GM12878 (cell line): ENCODE measurements around the gene CCDC80.

Experiments used
- BACH1 ChIP-seq: fragments of 450-650 bp; IDR thresholded peaks from 2 replicates; pipeline ENCODE4 v1.6.1; 2017; ENCODE audit warnings: mild to moderate bottlenecking, borderline replicate concordance
- DPF2 ChIP-seq: fragments of 450-650 bp; IDR thresholded peaks from 2 replicates; pipeline ENCODE4 v1.6.1; 2017; ENCODE audit warnings: mild to moderate bottlenecking
- ESRRA ChIP-seq: IDR thresholded peaks from 2 replicates; pipeline ENCODE4 v1.6.1; 2012; ENCODE audit warnings: mild to moderate bottlenecking, low read length, improper control_type of control experiment
- KDM1A ChIP-seq: fragments of 200-600 bp; sonication (generic); IDR thresholded peaks from 2 replicates; pipeline ENCODE4 v1.6.1; 2016; ENCODE audit warnings: borderline replicate concordance
- POLR2AphosphoS5 ChIP-seq: IDR thresholded peaks from 2 replicates; pipeline ENCODE4 v1.6.1; 2011; ENCODE audit warnings: mild to moderate bottlenecking, low read length, inconsistent platforms
- TF ChIP-seq, protein P1 (sequence below), 3 experiments: IDR thresholded peaks in 2 of 3; conservative IDR thresholded peaks in 1 of 3; 2 replicates each; pipeline ENCODE4 v1.5.1; 2011; ENCODE audit warnings: low read depth in 3 of 3, low read length in 3 of 3, mild to moderate bottlenecking in 3 of 3, control low read depth in 2 of 3, moderate library complexity in 2 of 3, inconsistent platforms in 1 of 3, mixed read lengths in 1 of 3; ENCODE audit not compliant: control insufficient read depth in 2 of 3, insufficient read depth in 1 of 3; ENCODE audit errors: extremely low read depth in 1 of 3
- TF ChIP-seq, protein P2 (sequence below): IDR thresholded peaks from 2 replicates; pipeline ENCODE4 v1.6.1; 2011; ENCODE audit warnings: low read depth, low read length, improper control_type of control experiment, borderline replicate concordance

DNA sequence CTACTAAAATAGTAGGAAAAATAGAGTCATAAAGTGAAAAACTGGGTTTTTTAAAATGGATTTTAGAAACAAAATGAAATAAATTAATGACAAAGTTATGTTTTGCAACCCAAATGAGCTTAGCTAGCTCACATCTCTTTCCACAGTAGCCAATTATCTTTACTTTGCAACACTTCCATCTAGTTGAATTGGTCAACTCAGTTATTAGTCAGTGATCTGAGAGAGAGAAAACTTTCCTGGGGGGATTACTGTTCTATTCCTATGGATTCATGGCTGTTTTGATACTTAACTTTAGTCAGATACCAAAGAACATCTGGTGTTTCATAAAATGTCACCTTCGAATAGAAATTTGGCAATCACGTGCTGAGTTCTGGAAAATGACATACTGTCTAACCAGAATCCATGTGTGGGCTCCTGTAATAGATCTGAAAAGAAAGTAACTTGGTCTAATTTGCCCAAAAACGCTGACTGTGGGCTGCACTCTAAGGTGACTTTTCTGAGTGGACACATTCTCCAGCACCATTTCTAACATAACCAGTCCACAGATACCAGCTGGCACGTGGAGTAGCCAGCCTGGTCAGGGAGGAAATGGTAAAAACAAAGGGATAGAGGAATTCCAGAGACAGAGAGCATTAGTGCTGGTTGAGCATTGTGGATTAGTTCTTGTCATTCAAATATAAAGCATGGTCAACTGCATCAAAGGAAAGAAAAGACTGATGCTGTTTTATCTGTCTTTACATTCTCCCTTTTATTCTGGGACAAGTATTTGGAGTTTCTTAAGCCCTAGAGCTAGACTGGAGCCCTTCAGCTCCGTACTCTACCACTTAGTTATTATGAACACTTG lies 45.2 kb upstream of the CCDC80 start:
- TF ChIP-seq POLR2AphosphoS5 (no peak), BACH1 (no peak), ESRRA (no peak), KDM1A (no peak), DPF2 (no peak)
- TF ChIP-seq, protein P1, sequence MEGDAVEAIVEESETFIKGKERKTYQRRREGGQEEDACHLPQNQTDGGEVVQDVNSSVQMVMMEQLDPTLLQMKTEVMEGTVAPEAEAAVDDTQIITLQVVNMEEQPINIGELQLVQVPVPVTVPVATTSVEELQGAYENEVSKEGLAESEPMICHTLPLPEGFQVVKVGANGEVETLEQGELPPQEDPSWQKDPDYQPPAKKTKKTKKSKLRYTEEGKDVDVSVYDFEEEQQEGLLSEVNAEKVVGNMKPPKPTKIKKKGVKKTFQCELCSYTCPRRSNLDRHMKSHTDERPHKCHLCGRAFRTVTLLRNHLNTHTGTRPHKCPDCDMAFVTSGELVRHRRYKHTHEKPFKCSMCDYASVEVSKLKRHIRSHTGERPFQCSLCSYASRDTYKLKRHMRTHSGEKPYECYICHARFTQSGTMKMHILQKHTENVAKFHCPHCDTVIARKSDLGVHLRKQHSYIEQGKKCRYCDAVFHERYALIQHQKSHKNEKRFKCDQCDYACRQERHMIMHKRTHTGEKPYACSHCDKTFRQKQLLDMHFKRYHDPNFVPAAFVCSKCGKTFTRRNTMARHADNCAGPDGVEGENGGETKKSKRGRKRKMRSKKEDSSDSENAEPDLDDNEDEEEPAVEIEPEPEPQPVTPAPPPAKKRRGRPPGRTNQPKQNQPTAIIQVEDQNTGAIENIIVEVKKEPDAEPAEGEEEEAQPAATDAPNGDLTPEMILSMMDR (IDR thresholded peaks at IDR 0.05 in 2 of 3, conservative IDR thresholded peaks at IDR 0.05 in 1 of 3; ENCODE audit: control insufficient read depth in 2 of 3, extremely low read depth in 1 of 3, insufficient read depth in 1 of 3, low read depth in 3 of 3, low read length in 3 of 3): no peak
- TF ChIP-seq, protein P2, sequence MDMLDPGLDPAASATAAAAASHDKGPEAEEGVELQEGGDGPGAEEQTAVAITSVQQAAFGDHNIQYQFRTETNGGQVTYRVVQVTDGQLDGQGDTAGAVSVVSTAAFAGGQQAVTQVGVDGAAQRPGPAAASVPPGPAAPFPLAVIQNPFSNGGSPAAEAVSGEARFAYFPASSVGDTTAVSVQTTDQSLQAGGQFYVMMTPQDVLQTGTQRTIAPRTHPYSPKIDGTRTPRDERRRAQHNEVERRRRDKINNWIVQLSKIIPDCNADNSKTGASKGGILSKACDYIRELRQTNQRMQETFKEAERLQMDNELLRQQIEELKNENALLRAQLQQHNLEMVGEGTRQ: no peak
